Activated CD4-positive, alpha-beta memory T cell treated with anti-CD3 and anti-CD28 coated beads for 36 hours (primary cell): ENCODE measurements around the gene CTNNA1. TPM values are rescaled to one million over a fixed set of nuclear protein-coding genes. Genes with fewer than 3 reads are reported as not detected.

Source experiments
- CTCF ChIA-PET: fragments of 350-600 bp; sonication (Branson Sonifier 250); formaldehyde crosslinking; loops from one replicate; lab custom pipeline; 2021; ENCODE audit warnings: antibody characterized with exemption, inconsistent platforms; lab: Charles Lee
- POLR2A ChIA-PET: fragments of 350-600 bp; sonication (Branson Sonifier 250); formaldehyde crosslinking; loops from one replicate; lab custom pipeline; 2021; ENCODE audit warnings: antibody characterized with exemption; lab: Charles Lee
- DNase-seq: peaks from one replicate; pipeline ENCODE4 v3.0.0-alpha.2; 2020
- H3K27ac Mint-ChIP-seq: one replicate; pipeline ENCODE4 v1.8.0; 2021; ENCODE audit warnings: mixed read lengths
- H3K27me3 Mint-ChIP-seq: one replicate; pipeline ENCODE4 v1.8.0; 2021; ENCODE audit warnings: mixed read lengths
- H3K36me3 Mint-ChIP-seq: one replicate; pipeline ENCODE4 v1.8.0; 2021; ENCODE audit warnings: mixed read lengths
- H3K4me1 Mint-ChIP-seq: one replicate; pipeline ENCODE4 v1.8.0; 2021; ENCODE audit warnings: low read depth, mixed read lengths
- H3K4me3 Mint-ChIP-seq: one replicate; pipeline ENCODE4 v1.8.0; 2021; ENCODE audit warnings: mild to moderate bottlenecking, mixed read lengths
- H3K9me3 Mint-ChIP-seq: one replicate; pipeline ENCODE4 v1.8.0; 2021; ENCODE audit warnings: mixed read lengths
- intact Hi-C: fragments of 100-400 bp; cut with micrococcal nuclease; formaldehyde crosslinking; loops from one replicate; pipeline ENCODE4 v1.15.1; 2023
- total RNA-seq, 2 experiments: library from RNA; stranded (reverse); gene quantifications; one replicate each; pipeline ENCODE4 v1.2.3, GENCODE V29; 2021

CTNNA1 gene
- total RNA-seq, 2 experiments from 2014 or later = 82.8 to 89.5 TPM

DNA sequence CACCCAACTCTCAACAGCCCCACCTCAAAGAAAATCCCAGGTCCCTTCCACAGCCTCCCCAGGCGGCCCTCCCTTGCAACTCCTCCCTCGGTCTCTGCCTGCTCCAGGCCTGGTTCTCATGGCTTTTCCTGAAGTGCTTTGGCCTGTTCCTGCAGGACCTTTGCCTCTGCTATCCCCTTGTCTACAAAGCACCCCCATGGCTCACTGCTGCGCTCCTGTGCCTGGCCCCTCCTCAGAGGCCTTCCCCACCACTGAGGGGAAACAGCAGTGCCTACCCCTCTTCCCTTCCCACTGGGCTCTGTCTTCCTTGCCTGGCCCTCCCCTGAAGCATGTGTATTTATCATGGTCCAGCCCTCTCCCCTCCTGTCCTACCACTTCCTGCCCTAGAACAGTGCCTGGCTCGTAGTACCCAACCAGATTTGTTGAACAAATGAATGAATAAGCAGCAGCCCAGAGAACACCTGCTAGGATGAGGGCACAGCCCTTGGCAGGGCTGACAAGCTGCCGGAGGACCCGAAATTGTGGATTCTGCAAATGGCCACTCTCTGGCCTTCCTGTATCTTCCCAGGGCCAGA, 190.5 kb downstream of the CTNNA1 start:
- DNase-seq = no peak
- Mint-ChIP-seq H3K9me3 (no peaks in the 10 kb centered on the region), H3K27ac (no peak overlapping the region), H3K27me3 (no peaks in the 10 kb centered on the region), H3K4me1 (no peaks in the 10 kb centered on the region), H3K4me3 (no peak overlapping the region), H3K36me3 (peaks cover 8% of the 10 kb centered on the region)
- intact Hi-C loops = no loop called here
- ChIA-PET POLR2A (no interaction called here), CTCF (no interaction called here)

DNA sequence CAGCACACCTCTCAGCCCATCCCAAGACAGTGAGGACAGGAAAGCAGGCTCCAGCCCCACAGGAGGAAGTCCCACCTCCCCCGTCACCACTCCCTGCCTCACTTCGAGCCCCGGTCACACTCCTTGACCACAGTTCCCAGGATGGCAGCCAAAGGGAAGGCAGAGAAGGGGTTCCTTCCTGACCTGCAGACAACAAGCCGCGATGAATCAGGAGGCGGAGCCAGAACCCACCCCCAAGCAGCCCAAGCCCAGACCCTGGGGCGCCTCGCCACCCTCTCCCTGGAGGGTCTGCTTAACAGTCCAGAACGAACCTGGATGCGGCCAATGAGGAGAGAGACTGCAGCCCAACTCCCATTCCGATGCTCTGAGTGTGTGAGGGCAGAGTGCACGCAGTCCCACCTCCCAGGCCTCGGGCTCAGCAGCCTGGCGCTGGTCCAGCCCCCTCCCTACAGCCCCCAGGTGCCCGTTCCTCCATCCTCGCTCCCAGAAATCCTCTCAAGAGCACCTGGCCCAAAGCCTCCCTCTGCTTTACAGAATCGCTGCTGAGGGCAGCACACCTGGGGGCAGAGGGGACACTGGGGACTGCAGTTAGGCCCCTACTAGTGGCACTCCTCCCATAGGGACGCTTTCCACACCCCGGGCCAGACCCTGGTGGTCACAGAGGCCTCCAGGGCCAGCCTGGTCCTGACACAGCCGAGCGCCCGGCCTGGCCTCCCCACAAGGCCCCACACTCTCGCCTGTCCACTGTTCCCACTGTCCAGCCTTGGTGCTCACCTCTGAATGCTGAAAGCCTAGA, 191.5 kb downstream of the CTNNA1 start:
- POLR2A ChIA-PET = no interaction called here
- CTCF ChIA-PET = no interaction called here
- no peaks in the 10 kb centered on the region for H3K4me1 Mint-ChIP-seq
- no peak overlapping the region for H3K4me3 Mint-ChIP-seq
- intact Hi-C loops = no loop called here
- H3K27me3 Mint-ChIP-seq = no peaks in the 10 kb centered on the region
- H3K36me3 Mint-ChIP-seq = peaks cover 8% of the 10 kb centered on the region
- no peak overlapping the region for H3K27ac Mint-ChIP-seq
- DNase-seq = no peak
- H3K9me3 Mint-ChIP-seq = no peaks in the 10 kb centered on the region

DNA sequence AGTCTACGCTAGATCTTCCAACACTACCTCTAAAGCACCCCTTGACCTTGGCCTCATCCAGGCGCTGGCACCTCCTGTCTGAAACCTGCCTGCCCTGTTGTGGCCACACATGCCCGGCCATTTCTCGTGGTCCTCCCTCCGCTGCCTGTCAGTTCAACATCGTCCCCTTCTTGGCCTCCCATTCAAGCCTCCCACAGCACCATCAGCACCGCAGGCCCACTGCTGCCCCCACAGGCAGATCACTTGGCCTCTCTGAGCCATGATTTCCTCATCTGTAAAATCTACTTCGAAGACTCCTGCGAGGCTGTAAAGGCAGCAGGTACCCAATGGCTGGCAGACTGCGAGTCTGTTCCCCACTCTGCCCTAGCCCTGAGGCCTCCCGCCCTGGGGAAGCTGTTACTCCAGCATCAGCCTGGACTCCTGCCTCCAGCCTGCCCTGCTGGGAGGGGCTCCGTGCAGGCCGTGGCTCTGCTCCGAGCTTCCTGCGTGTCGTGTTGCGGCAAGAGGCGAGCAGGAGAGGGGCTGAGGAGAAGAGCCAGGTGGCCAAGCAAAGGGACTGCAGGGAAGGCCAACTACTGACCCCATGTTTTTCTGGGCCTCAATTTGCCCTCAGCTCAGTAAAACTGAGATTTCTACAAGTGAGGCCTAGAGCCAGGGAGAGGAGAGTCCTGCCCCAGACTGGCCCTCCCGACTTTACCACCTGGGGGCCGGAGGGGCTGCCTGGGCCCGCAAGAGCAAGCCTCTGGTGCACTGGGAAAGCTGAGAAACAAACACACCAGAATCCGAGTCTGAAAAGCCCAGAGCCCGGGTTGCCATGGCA, 192.4 kb downstream of the CTNNA1 start:
- H3K27ac Mint-ChIP-seq = no peak overlapping the region
- no peaks in the 10 kb centered on the region for H3K4me1 Mint-ChIP-seq
- intact Hi-C loops = no loop called here
- no peaks in the 10 kb centered on the region for H3K9me3 Mint-ChIP-seq
- ChIA-PET CTCF (no interaction called here), POLR2A (no interaction called here)
- no peak overlapping the region for H3K4me3 Mint-ChIP-seq
- H3K36me3 Mint-ChIP-seq = peaks cover 10% of the 10 kb centered on the region
- DNase-seq = no peak
- H3K27me3 Mint-ChIP-seq = no peaks in the 10 kb centered on the region

DNA sequence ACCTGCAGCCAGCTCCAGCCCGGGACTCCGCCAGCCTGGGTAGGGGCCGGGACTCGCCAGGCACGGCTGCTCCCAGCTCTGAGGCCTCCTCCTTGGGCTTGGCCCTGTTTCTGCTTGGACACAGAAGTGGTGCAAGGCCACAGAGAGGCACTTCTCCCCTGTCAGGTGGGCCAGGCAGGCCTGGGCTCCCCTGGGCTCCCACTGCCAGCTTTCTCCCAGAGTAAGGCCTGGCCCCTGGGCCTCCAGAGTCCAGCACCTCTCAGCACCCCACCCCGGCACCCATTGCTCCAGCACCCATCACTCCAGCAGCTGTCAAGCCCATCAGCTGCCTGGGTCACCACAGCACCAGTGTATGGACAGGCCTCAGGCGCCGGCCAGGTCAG, 193.0 kb downstream of the CTNNA1 start:
- ChIA-PET POLR2A (no interaction called here), CTCF (no interaction called here)
- Mint-ChIP-seq H3K27me3 (no peaks in the 10 kb centered on the region), H3K4me3 (no peak overlapping the region), H3K27ac (no peak overlapping the region), H3K4me1 (no peaks in the 10 kb centered on the region), H3K9me3 (no peaks in the 10 kb centered on the region), H3K36me3 (peaks cover 11% of the 10 kb centered on the region)
- DNase-seq = no peak
- intact Hi-C loops = no loop called here

DNA sequence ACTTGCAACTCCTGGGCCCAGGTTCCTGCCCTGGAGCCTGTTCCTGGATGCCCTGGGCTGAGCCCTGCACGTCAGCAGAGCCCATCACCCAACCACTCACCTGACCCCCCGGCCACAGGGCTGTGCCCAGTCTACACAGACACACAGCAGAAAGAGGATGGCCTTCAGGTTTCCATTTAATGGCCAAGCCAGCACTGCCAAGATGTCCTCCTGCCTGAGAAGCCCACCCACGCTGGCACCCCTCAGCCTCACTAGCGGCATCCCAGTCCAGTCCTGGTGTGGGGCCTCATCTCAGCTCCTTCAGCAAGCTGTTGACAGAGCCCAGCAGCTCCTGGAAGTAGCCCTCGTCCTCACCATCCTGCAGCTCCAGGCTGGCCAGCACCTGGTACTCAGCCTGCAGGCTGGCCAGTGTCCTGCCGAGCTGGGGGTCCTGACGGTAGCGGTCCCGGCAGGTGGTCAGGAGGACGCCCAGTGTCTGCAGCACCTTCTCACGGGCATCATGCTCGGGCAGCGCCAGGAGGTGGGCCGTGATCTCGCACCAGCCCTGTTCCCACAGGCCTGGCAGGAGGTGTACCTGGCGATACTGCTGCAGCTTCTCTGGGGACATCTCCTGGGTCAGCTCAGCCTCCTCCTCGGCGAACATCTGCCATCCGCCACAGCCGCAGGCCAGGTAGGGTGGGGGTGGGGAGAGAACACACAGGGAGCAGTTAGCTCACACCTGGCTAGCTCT, 193.8 kb downstream of the CTNNA1 start:
- POLR2A ChIA-PET = no interaction called here
- Mint-ChIP-seq H3K4me3 (no peak overlapping the region), H3K27ac (no peak overlapping the region), H3K9me3 (no peaks in the 10 kb centered on the region), H3K4me1 (no peaks in the 10 kb centered on the region), H3K36me3 (peaks cover 9% of the 10 kb centered on the region), H3K27me3 (no peaks in the 10 kb centered on the region)
- intact Hi-C loops = no loop called here
- DNase-seq = no peak
- CTCF ChIA-PET = no interaction called here

DNA sequence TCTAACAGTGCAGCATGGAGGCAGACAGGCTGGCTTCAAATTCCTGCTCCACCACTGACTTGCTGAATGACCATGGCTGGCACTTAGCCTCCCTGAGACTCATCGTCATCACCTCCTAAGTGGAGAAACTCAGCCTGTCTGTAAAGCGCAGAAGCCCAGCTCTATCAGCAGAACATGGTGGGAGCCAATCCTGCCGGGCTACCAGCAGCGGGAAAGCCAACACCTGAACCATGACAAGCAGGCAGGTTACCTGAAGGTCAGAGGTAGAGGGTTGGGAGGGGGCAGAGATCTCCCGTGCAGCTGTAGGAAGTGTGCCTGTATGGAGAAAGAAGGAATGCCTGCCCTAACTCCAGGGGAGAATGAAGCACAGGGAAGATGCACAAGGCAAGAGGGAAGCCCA, 194.6 kb downstream of the CTNNA1 start:
- DNase-seq = no peak
- ChIA-PET POLR2A (no interaction called here), CTCF (no interaction called here)
- Mint-ChIP-seq H3K4me1 (peaks cover under 1% of the 10 kb centered on the region), H3K27ac (no peak overlapping the region), H3K4me3 (no peak overlapping the region), H3K27me3 (no peaks in the 10 kb centered on the region), H3K9me3 (no peaks in the 10 kb centered on the region), H3K36me3 (peaks cover 6% of the 10 kb centered on the region)
- intact Hi-C loops = no loop called here

DNA sequence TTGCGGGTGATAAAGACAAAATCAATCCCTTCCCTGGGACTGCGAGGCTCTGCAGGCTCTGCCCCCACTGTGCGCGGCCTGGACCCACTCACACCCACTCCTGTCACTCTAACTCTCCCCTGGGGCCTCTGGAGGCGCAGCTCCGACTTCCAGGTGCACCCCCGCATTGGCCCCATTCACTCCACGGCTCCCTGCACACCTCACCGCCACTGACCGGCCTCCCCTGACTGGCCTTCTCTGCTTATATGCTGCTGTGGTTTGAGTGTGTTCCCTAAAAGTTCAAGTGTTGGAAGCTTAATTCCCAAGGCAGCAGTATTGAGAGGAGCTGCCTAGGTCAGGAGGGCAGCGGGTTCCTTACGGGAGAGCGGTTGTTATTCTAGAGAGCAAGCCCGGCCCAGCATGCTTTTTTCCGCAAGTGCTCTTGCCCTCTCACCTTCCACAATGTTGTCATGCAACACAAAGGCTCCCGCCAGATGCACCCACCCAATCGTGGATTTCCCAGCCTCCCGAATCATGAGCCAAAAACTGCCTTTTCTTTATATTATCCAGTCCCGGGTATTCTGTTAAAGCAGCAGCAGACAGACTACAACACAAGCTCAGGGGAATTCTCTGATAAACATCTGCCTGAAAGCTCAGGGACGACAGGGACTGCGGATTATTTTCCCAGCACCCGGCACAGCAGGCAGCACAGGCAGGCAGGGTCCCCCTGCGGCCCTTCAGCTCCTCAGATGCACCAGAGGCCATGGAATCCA, 195.4 kb downstream of the CTNNA1 start:
- DNase-seq = no peak
- POLR2A ChIA-PET = no interaction called here
- Mint-ChIP-seq H3K27me3 (no peaks in the 10 kb centered on the region), H3K36me3 (peaks cover 4% of the 10 kb centered on the region), H3K4me1 (peaks cover 9% of the 10 kb centered on the region), H3K4me3 (no peak overlapping the region), H3K9me3 (no peaks in the 10 kb centered on the region), H3K27ac (no peak overlapping the region)
- intact Hi-C loops = no loop called here
- CTCF ChIA-PET = no interaction called here

DNA sequence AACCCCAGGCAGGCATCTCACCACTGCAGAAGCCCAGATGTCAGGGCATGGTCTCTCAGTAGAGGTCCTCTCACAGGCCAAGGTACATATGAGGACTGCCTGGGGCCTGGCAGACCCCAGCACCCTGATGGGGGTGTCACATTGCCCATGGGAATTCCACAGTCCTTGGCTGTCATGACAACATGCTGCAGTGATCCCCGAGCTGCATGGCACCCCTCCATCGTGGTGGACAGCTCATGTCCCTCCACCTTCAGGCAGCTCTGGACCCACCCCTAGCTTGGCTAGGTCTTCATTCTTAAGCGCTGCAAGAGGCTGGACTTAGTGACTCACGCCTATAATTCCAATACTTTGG, 196.0 kb downstream of the CTNNA1 start:
- ChIA-PET CTCF (no interaction called here), POLR2A (no interaction called here)
- peaks cover 4% of the 10 kb centered on the region for H3K36me3 Mint-ChIP-seq
- H3K27ac Mint-ChIP-seq = no peak overlapping the region
- H3K9me3 Mint-ChIP-seq = no peaks in the 10 kb centered on the region
- intact Hi-C loops = no loop called here
- peaks cover 12% of the 10 kb centered on the region for H3K4me1 Mint-ChIP-seq
- no peak overlapping the region for H3K4me3 Mint-ChIP-seq
- DNase-seq = no peak
- no peaks in the 10 kb centered on the region for H3K27me3 Mint-ChIP-seq

DNA sequence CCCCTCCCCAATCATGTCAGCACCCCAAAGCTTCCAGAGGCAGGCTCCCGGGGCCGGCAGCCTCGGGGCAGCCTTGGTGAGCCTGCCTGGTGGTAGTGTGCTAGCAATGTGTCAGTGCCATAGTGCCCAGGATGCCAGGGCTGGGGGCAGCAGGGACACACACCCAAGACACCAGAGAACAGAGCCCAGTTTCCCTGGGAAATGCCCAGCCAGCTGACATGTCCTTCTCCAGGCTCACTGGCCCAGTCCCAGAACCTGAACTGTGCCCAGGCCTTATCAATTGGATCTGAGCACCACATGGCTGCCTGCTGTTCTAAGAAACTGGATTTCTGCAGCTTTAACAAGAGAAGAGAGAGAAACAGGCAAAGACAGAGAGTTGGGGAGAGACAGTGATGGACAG, 196.8 kb downstream of the CTNNA1 start:
- Mint-ChIP-seq H3K9me3 (no peaks in the 10 kb centered on the region), H3K36me3 (peaks cover 4% of the 10 kb centered on the region), H3K27ac (no peak overlapping the region), H3K27me3 (no peaks in the 10 kb centered on the region), H3K4me1 (peaks cover 12% of the 10 kb centered on the region), H3K4me3 (no peak overlapping the region)
- intact Hi-C loops = no loop called here
- no peak for DNase-seq
- ChIA-PET CTCF (no interaction called here), POLR2A (no interaction called here)

DNA sequence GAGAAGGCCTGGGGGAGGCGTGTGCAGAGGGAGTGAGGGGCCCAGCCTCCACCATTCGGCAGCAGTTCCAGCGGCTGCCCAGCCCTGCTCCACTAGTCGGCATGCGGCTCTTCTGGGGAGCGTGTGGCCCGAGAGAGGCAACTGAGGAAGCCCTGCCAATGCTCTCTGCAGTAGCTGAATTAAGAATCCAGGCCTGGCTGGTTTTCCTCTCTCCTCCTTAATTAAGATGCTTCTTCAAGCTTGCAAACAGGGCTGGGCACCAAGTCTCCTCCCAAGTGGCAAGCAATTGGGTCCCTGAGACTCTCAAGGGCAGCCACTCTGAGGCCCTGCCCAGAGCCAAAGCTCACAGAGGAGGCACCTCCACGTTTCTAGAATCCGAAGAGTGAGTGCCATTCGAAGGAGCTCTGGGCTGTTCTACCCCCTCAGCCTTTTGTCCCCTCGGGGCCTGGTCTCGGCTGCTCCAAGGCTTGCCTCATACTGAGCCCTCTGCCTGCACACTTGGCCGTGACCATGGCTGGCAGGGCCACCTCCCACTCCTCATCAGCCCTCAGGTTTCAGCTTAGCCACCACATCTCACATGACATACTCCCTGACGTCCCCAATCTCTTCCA, 197.3 kb downstream of the CTNNA1 start:
- POLR2A ChIA-PET = no interaction called here
- DNase-seq = no peak
- intact Hi-C loops = no loop called here
- H3K4me1 Mint-ChIP-seq = peaks cover 12% of the 10 kb centered on the region
- H3K27me3 Mint-ChIP-seq = no peaks in the 10 kb centered on the region
- no peaks in the 10 kb centered on the region for H3K9me3 Mint-ChIP-seq
- CTCF ChIA-PET = no interaction called here
- H3K4me3 Mint-ChIP-seq = no peak overlapping the region
- no peak overlapping the region for H3K27ac Mint-ChIP-seq
- H3K36me3 Mint-ChIP-seq = peaks cover 4% of the 10 kb centered on the region

DNA sequence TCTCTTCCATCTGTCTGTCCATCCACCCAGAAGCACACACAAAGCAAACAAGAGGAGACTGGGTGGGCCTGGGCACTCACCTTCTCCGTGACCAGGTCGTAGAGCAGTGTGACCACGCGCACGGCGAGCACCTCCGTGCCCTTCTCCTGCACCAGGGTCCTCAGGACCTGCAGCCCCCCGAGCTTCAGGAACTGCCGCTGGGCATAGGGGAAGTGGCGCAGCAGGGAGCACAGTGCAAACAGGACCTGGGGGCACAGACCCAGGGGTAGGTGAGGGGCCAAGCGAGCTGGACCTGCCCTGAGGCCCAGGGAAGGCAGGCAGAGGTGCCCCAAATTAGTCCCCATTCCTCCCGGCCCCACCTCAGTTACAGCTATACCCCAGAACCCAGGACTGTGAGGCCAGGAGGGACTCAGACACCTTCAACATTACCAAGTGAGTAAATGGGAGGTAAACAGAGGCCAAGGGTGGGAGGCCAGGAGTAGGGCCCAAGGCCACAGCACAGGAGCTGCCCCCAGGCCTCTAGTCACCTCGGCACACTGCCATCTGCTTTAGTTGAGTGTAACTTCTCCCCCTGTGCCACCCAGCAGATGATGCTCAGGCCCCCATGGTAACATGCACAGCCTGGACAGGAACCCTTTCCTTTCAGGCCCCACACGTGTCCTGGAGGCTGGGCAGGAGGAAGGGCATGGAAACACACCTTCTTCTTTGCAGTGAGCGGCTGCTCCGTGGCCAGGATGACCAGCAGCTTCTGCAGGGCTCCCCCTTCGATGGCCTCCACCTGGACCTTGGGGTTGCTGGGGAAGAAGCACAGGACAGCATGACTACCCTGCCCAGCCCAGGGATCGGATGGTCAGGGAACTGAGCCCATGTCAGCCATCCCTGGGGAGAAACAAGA, 198.1 kb downstream of the CTNNA1 start:
- Mint-ChIP-seq H3K36me3 (peaks cover 4% of the 10 kb centered on the region), H3K27me3 (no peaks in the 10 kb centered on the region), H3K4me1 (peaks cover 12% of the 10 kb centered on the region), H3K27ac (no peak overlapping the region), H3K4me3 (no peak overlapping the region), H3K9me3 (no peaks in the 10 kb centered on the region)
- ChIA-PET CTCF (no interaction called here), POLR2A (no interaction called here)
- intact Hi-C loops = no loop called here
- DNase-seq = no peak
